ENCODE measurements around the gene CYB561D1. TPM values are rescaled to one million over a fixed set of nuclear protein-coding genes. Genes with fewer than 3 reads are reported as not detected.

The CYB561D1 gene
- total RNA-seq, 1 donor from 2014 or later, result 10.2 TPM

- Mint-ChIP-seq H3K4me1 (ENCODE audit: unreplicated experiment) (peaks cover 38% of the 10 kb centered on the region), H3K9me3 (ENCODE audit: unreplicated experiment) (no peaks in the 10 kb centered on the region), H3K4me3 (ENCODE audit: unreplicated experiment) (peak overlapping the region; percentile 15), H3K36me3 (ENCODE audit: unreplicated experiment) (no peaks in the 10 kb centered on the region), H3K27me3 (ENCODE audit: unreplicated experiment) (peaks cover 14% of the 10 kb centered on the region), H3K27ac (ENCODE audit: unreplicated experiment) (peak overlapping the region; percentile 56)
- DNase-seq (ENCODE audit: extremely low spot score, unreplicated experiment), result no peak
- TF ChIP-seq CTCF (IDR thresholded peaks at IDR 0.05), result no peak
These were observed 36.1 kb downstream of the CYB561D1 start for GRCh38 chr1:109529881-109530456.

GRCh38 chr1:109530457-109531087, 36.7 kb downstream of the CYB561D1 start:
- DNase-seq (ENCODE audit: extremely low spot score, unreplicated experiment), result peak; percentile 57
- H3K9me3 Mint-ChIP-seq (ENCODE audit: unreplicated experiment), result no peaks in the 10 kb centered on the region
- no peak overlapping the region for H3K27ac Mint-ChIP-seq (ENCODE audit: unreplicated experiment)
- no peaks in the 10 kb centered on the region for H3K36me3 Mint-ChIP-seq (ENCODE audit: unreplicated experiment)
- H3K4me1 Mint-ChIP-seq (ENCODE audit: unreplicated experiment), result peaks cover 38% of the 10 kb centered on the region
- H3K27me3 Mint-ChIP-seq (ENCODE audit: unreplicated experiment), result peaks cover 11% of the 10 kb centered on the region
- H3K4me3 Mint-ChIP-seq (ENCODE audit: unreplicated experiment), result no peak overlapping the region
- TF ChIP-seq CTCF (IDR thresholded peaks at IDR 0.05), result no peak

- peak; percentile 72 for DNase-seq (ENCODE audit: extremely low spot score, unreplicated experiment)
- H3K4me1 Mint-ChIP-seq (ENCODE audit: unreplicated experiment), result peaks cover 38% of the 10 kb centered on the region
- no peak for TF ChIP-seq CTCF (IDR thresholded peaks at IDR 0.05)
- H3K27ac Mint-ChIP-seq (ENCODE audit: unreplicated experiment), result peak overlapping the region; percentile 4
- H3K36me3 Mint-ChIP-seq (ENCODE audit: unreplicated experiment), result no peaks in the 10 kb centered on the region
- H3K27me3 Mint-ChIP-seq (ENCODE audit: unreplicated experiment), result peaks cover 3% of the 10 kb centered on the region
- no peak overlapping the region for H3K4me3 Mint-ChIP-seq (ENCODE audit: unreplicated experiment)
- H3K9me3 Mint-ChIP-seq (ENCODE audit: unreplicated experiment), result no peaks in the 10 kb centered on the region
These were observed 37.5 kb downstream of the CYB561D1 start for GRCh38 chr1:109531380-109531779.

- no peak for DNase-seq (ENCODE audit: extremely low spot score, unreplicated experiment)
- Mint-ChIP-seq H3K27me3 (ENCODE audit: unreplicated experiment) (no peaks in the 10 kb centered on the region), H3K4me3 (ENCODE audit: unreplicated experiment) (no peak overlapping the region), H3K36me3 (ENCODE audit: unreplicated experiment) (no peaks in the 10 kb centered on the region), H3K9me3 (ENCODE audit: unreplicated experiment) (no peaks in the 10 kb centered on the region), H3K27ac (ENCODE audit: unreplicated experiment) (peak overlapping the region; percentile 85), H3K4me1 (ENCODE audit: unreplicated experiment) (peaks cover 38% of the 10 kb centered on the region)
- no peak for TF ChIP-seq CTCF (IDR thresholded peaks at IDR 0.05)
These were observed 38.0 kb downstream of the CYB561D1 start for GRCh38 chr1:109531826-109532364.

GRCh38 chr1:109532365-109533136, 38.7 kb downstream of the CYB561D1 start:
- H3K4me1 Mint-ChIP-seq (ENCODE audit: unreplicated experiment), result peaks cover 38% of the 10 kb centered on the region
- no peaks in the 10 kb centered on the region for H3K36me3 Mint-ChIP-seq (ENCODE audit: unreplicated experiment)
- H3K4me3 Mint-ChIP-seq (ENCODE audit: unreplicated experiment), result no peak overlapping the region
- TF ChIP-seq CTCF (IDR thresholded peaks at IDR 0.05), result peak; percentile 84
- no peaks in the 10 kb centered on the region for H3K9me3 Mint-ChIP-seq (ENCODE audit: unreplicated experiment)
- H3K27ac Mint-ChIP-seq (ENCODE audit: unreplicated experiment), result peak overlapping the region; percentile 85
- DNase-seq (ENCODE audit: extremely low spot score, unreplicated experiment), result peak; percentile 95
- H3K27me3 Mint-ChIP-seq (ENCODE audit: unreplicated experiment), result no peaks in the 10 kb centered on the region
